Uterus (tissue), 4 donors: ENCODE measurements around the gene PLCB3. TPM values are rescaled to one million over a fixed set of nuclear protein-coding genes. Genes with fewer than 3 reads are reported as not detected.
A peak's percentile ranks its signal among the peaks of the same experiment; 100 is the strongest.

Experiments
- DNase-seq, 2 donors: peaks; one replicate each; pipeline ENCODE4 v3.0.0-alpha.2; 2019 to 2020
- H3K27ac ChIP-seq, 2 donors: fragments of 200-600 bp; sonication (generic); 1 replicate in 1 of 2; 2 replicates in 1 of 2; pipeline ENCODE4 v1.5.1; 2016 to 2018
- H3K27me3 ChIP-seq, 2 donors: fragments of 200-600 bp; sonication (generic); one replicate each; pipeline ENCODE4 v1.5.1; 2018 to 2019; ENCODE audit warnings: control low read depth in 1 of 2
- H3K36me3 ChIP-seq, 2 donors: fragments of 200-600 bp; sonication (generic); one replicate each; pipeline ENCODE4 v1.5.1; 2019; ENCODE audit warnings: control low read depth in 1 of 2
- H3K4me1 ChIP-seq, 2 donors: fragments of 200-600 bp; sonication (generic); one replicate each; pipeline ENCODE4 v1.5.1; 2018 to 2019; ENCODE audit warnings: control low read depth in 1 of 2
- H3K4me3 ChIP-seq, 2 donors: fragments of 200-600 bp; sonication (generic); 1 replicate in 1 of 2; 2 replicates in 1 of 2; pipeline ENCODE4 v1.5.1; 2018 to 2019; ENCODE audit warnings: mild to moderate bottlenecking in 1 of 2
- H3K9me3 ChIP-seq, 2 donors: fragments of 200-600 bp; sonication (generic); one replicate each; pipeline ENCODE4 v1.5.1; 2019; ENCODE audit warnings: control low read depth in 1 of 2
- POLR2A ChIP-seq, 2 donors: fragments of 450-650 bp; IDR thresholded peaks; one replicate each; pipeline ENCODE4 v1.6.1; 2016; ENCODE audit warnings: antibody characterized with exemption in 2 of 2, mild to moderate bottlenecking in 1 of 2, moderate library complexity in 1 of 2
- intact Hi-C: fragments of 100-400 bp; cut with DNase I; formaldehyde crosslinking; loops from one replicate; pipeline ENCODE4 v1.15.1; 2023; ENCODE audit warnings: low total_unique reads
- total RNA-seq, 4 donors: library from RNA; depleted of rRNA in 3 of 4; stranded (reverse); fragments of >200 nt in 3 of 4; gene quantifications; one replicate each; pipeline versions ENCODE4 v1.1.0 to v1.2.4, GENCODE V29; 2014 to 2023
- TF ChIP-seq, protein P1 (sequence below), 4 experiments: fragments of 200-600 bp in 2 of 4; fragments of 450-650 bp in 2 of 4; sonication (generic) in 2 of 4; IDR thresholded peaks; one replicate each; pipeline ENCODE4 v1.5.1; 2016 to 2019; ENCODE audit warnings: antibody characterized with exemption in 4 of 4, mild to moderate bottlenecking in 2 of 4, moderate library complexity in 1 of 4
- donor health status: DM: yes; HTN: yes; CAD: no.

Gene PLCB3
- total RNA-seq, 4 donors from 2014 or later: 10.0 to 39.5 (median 21.8) TPM

DNA sequence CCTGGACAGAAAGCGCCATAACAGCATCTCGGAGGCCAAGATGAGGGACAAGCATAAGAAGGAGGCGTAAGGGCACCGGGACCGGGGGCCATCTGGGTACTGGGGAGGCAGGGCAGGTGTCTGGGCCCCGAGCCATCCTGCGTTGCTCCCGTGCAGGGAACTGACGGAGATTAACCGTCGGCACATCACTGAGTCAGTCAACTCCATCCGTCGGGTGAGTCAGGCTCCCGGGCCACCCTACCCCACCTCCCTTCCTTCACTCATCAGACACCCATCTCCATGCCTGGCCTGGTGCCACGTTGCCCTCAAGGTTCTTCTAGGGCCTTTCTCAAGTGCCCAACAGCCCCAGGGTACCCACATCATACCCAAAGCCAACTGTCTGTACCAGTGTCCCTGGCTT lies 15.0 kb downstream of the PLCB3 start:
- intact Hi-C loops: no loop called here
- Histone ChIP-seq H3K36me3 (no peaks in the 10 kb centered on the region), H3K27ac (no peak overlapping the region)

GRCh38 chr11:64267207-64267945 lies 16.0 kb downstream of the PLCB3 start:
- Histone ChIP-seq H3K4me3 (no peak overlapping the region), H3K27me3 (no peaks in the 10 kb centered on the region), H3K4me1 (peaks cover 0 to 11% of the 10 kb centered on the region in 2 donors), H3K9me3 (no peaks in the 10 kb centered on the region), H3K27ac (peak overlapping the region; percentile 91 to 97), H3K36me3 (no peaks in the 10 kb centered on the region)
- no peak for DNase-seq
- intact Hi-C loops: no loop called here
- no peak for TF ChIP-seq POLR2A (IDR thresholded peaks at IDR 0.05)
- TF ChIP-seq, protein P1, sequence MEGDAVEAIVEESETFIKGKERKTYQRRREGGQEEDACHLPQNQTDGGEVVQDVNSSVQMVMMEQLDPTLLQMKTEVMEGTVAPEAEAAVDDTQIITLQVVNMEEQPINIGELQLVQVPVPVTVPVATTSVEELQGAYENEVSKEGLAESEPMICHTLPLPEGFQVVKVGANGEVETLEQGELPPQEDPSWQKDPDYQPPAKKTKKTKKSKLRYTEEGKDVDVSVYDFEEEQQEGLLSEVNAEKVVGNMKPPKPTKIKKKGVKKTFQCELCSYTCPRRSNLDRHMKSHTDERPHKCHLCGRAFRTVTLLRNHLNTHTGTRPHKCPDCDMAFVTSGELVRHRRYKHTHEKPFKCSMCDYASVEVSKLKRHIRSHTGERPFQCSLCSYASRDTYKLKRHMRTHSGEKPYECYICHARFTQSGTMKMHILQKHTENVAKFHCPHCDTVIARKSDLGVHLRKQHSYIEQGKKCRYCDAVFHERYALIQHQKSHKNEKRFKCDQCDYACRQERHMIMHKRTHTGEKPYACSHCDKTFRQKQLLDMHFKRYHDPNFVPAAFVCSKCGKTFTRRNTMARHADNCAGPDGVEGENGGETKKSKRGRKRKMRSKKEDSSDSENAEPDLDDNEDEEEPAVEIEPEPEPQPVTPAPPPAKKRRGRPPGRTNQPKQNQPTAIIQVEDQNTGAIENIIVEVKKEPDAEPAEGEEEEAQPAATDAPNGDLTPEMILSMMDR (IDR thresholded peaks at IDR 0.05): no peak

More for the DNA sequence above, 15.0 kb downstream of the PLCB3 start:
- peaks cover 0 to 11% of the 10 kb centered on the region in 2 donors for H3K4me1 ChIP-seq
- H3K4me3 ChIP-seq: no peak overlapping the region
- no peaks in the 10 kb centered on the region for H3K27me3 ChIP-seq
- no peaks in the 10 kb centered on the region for H3K9me3 ChIP-seq
- no peak for DNase-seq
- TF ChIP-seq, protein P1 (IDR thresholded peaks at IDR 0.05): no peak
- TF ChIP-seq POLR2A (IDR thresholded peaks at IDR 0.05): no peak

GRCh38 chr11:64268025-64268892 lies 16.9 kb downstream of the PLCB3 start:
- intact Hi-C loops: no loop called here

GRCh38 chr11:64268893-64269539 lies 17.7 kb downstream of the PLCB3 start:
- DNase-seq: peak; percentile 71 to 77

More at GRCh38 chr11:64268025-64268892, 16.9 kb downstream of the PLCB3 start:
- peak overlapping the region; percentile 63 to 75 for H3K4me3 ChIP-seq
- H3K27me3 ChIP-seq: no peaks in the 10 kb centered on the region
- H3K36me3 ChIP-seq: no peaks in the 10 kb centered on the region
- peak overlapping the region; percentile 91 to 97 for H3K27ac ChIP-seq
- DNase-seq: peak; percentile 75 to 79
- TF ChIP-seq, protein P1 (IDR thresholded peaks at IDR 0.05): peak in 1 of 4 experiments; percentile 32
- no peak for TF ChIP-seq POLR2A (IDR thresholded peaks at IDR 0.05)
- H3K4me1 ChIP-seq: peaks cover 0 to 11% of the 10 kb centered on the region in 2 donors
- no peaks in the 10 kb centered on the region for H3K9me3 ChIP-seq

More at GRCh38 chr11:64268893-64269539, 17.7 kb downstream of the PLCB3 start:
- H3K27me3 ChIP-seq: no peaks in the 10 kb centered on the region
- peak overlapping the region; percentile 63 to 75 for H3K4me3 ChIP-seq
- H3K36me3 ChIP-seq: no peaks in the 10 kb centered on the region
- intact Hi-C loops: no loop called here
- H3K27ac ChIP-seq: peak overlapping the region; percentile 91 to 97
- no peaks in the 10 kb centered on the region for H3K9me3 ChIP-seq
- H3K4me1 ChIP-seq: peaks cover 0 to 11% of the 10 kb centered on the region in 2 donors
- TF ChIP-seq POLR2A (IDR thresholded peaks at IDR 0.05): peak in 1 of 2 donors; percentile 28
- TF ChIP-seq, protein P1 (IDR thresholded peaks at IDR 0.05): no peak
